Caco-2 (cell line): Measurements from ENCODE around the gene HLA-DOB. TPM values are rescaled to one million over a fixed set of nuclear protein-coding genes. Genes with fewer than 3 reads are reported as not detected.

Experiments
- BruUV-seq: library from RNA; stranded (reverse); fragments of 400-500 nt; replicated peaks from 2 replicates; lab custom pipeline; 2021; lab: Mats Ljungman, UMichigan
- CTCF ChIA-PET: fragments of 300-600 bp; sonication (Branson Sonifier 250); formaldehyde crosslinking; loops from one replicate; lab custom pipeline; 2022; ENCODE audit warnings: antibody characterized with exemption; lab: Charles Lee
- POLR2A ChIA-PET: fragments of 300-600 bp; sonication (Branson Sonifier 250); formaldehyde crosslinking; loops from one replicate; lab custom pipeline; 2022; ENCODE audit warnings: antibody characterized with exemption; lab: Charles Lee
- DNase-seq, 2 experiments: peaks; one replicate each; pipeline versions ENCODE4 v3.0.0 to v3.0.0-alpha.2; 2020 to 2022
- H3K27me3 ChIP-seq: replicated peaks from 2 replicates; pipeline ENCODE4 v1.6.0; 2011; ENCODE audit warnings: low read length; ENCODE audit not compliant: control insufficient read depth, insufficient read depth
- H3K36me3 ChIP-seq: 2 replicates; pipeline ENCODE4 v1.5.1; 2011; ENCODE audit warnings: low read length; ENCODE audit not compliant: control insufficient read depth, insufficient read depth
- H3K4me1 ChIP-seq: fragments of 250-450 bp; sonication (Bioruptor Pico); 2 replicates; pipeline ENCODE4 v1.5.1; 2020; ENCODE audit warnings: mild to moderate bottlenecking
- H3K4me3 ChIP-seq: 2 replicates; pipeline ENCODE4 v1.5.1; 2011; ENCODE audit warnings: low read depth, mild to moderate bottlenecking, control low read depth, low read length
- H3K9me3 ChIP-seq: fragments of 250-450 bp; sonication (Bioruptor Pico); 2 replicates; pipeline ENCODE4 v1.5.1; 2020; ENCODE audit warnings: mild to moderate bottlenecking, moderate library complexity
- H3K27ac Mint-ChIP-seq: one replicate; pipeline ENCODE4 v1.8.0; 2022; ENCODE audit warnings: mixed read lengths; ENCODE audit not compliant: unreplicated experiment
- H3K27me3 Mint-ChIP-seq: one replicate; pipeline ENCODE4 v1.8.0; 2022; ENCODE audit warnings: mixed read lengths; ENCODE audit not compliant: insufficient read depth, unreplicated experiment
- H3K36me3 Mint-ChIP-seq: one replicate; pipeline ENCODE4 v1.8.0; 2022; ENCODE audit warnings: mild to moderate bottlenecking, mixed read lengths; ENCODE audit not compliant: insufficient read depth, unreplicated experiment
- H3K4me1 Mint-ChIP-seq: one replicate; pipeline ENCODE4 v1.8.0; 2022; ENCODE audit warnings: low read depth, mixed read lengths; ENCODE audit not compliant: unreplicated experiment
- H3K4me3 Mint-ChIP-seq: one replicate; pipeline ENCODE4 v1.8.0; 2022; ENCODE audit warnings: mild to moderate bottlenecking, moderate library complexity, mixed read lengths; ENCODE audit not compliant: unreplicated experiment
- H3K9me3 Mint-ChIP-seq: one replicate; pipeline ENCODE4 v1.8.0; 2022; ENCODE audit warnings: mixed read lengths; ENCODE audit not compliant: unreplicated experiment
- CTCF ChIP-seq, 2 experiments: fragments of 200-600 bp in 1 of 2; IDR thresholded peaks; 1 replicate in 1 of 2; 2 replicates in 1 of 2; pipeline versions ENCODE4 v1.5.1 to v1.8.0; 2011 to 2022; ENCODE audit warnings: antibody characterized with exemption in 1 of 2, control low read depth in 1 of 2, inconsistent platforms in 1 of 2, low read depth in 1 of 2, low read length in 1 of 2, mild to moderate bottlenecking in 1 of 2, moderate library complexity in 1 of 2; ENCODE audit not compliant: insufficient read depth in 1 of 2, severe bottlenecking in 1 of 2, unreplicated experiment in 1 of 2
- intact Hi-C: fragments of 100-400 bp; cut with micrococcal nuclease; formaldehyde crosslinking; loops from one replicate; pipeline ENCODE4 v1.10.0; 2022; ENCODE audit not compliant: unreplicated experiment
- total RNA-seq: library from RNA; stranded (reverse); gene quantifications from 2 replicates; pipeline ENCODE4 v1.2.3, GENCODE V29; 2022

Gene HLA-DOB
- total RNA-seq, 1 experiment from 2014 or later: 0.61 TPM

GRCh38 chr6:32772656-32773055, 44.1 kb downstream of the HLA-DOB start:
- H3K4me3 ChIP-seq: no peak overlapping the region
- TF ChIP-seq CTCF (IDR thresholded peaks at IDR 0.05; ENCODE audit: insufficient read depth in 1 of 2, low read depth in 1 of 2, low read length in 1 of 2, severe bottlenecking in 1 of 2, unreplicated experiment in 1 of 2): no peak
- H3K36me3 ChIP-seq: no peaks in the 10 kb centered on the region
- no peak overlapping the region for H3K27ac Mint-ChIP-seq
- no peak for DNase-seq
- BruUV-seq: no TSS peak
- intact Hi-C loops: no loop called here
- H3K4me1 Mint-ChIP-seq: peaks cover 6% of the 10 kb centered on the region
- peaks cover 5% of the 10 kb centered on the region; the same call in 1 of the 2 replicates for H3K4me1 ChIP-seq
- peaks cover 17% of the 10 kb centered on the region for H3K27me3 Mint-ChIP-seq
- no peaks in the 10 kb centered on the region for H3K9me3 Mint-ChIP-seq
- H3K36me3 Mint-ChIP-seq: no peaks in the 10 kb centered on the region
- CTCF ChIA-PET: no interaction called here
- H3K4me3 Mint-ChIP-seq: no peak overlapping the region
- H3K27me3 ChIP-seq: no peaks in the 10 kb centered on the region; the same call in 1 of the 2 replicates
- POLR2A ChIA-PET: no interaction called here
- no peaks in the 10 kb centered on the region for H3K9me3 ChIP-seq

GRCh38 chr6:32764048-32764447, 52.8 kb downstream of the HLA-DOB start:
- POLR2A ChIA-PET: no interaction called here
- Mint-ChIP-seq H3K9me3 (no peaks in the 10 kb centered on the region), H3K4me1 (no peaks in the 10 kb centered on the region), H3K4me3 (no peak overlapping the region), H3K36me3 (no peaks in the 10 kb centered on the region), H3K27ac (no peak overlapping the region), H3K27me3 (peaks cover 14% of the 10 kb centered on the region)
- H3K4me1 ChIP-seq: no peaks in the 10 kb centered on the region
- no TSS peak for BruUV-seq
- intact Hi-C loops: no loop called here
- H3K9me3 ChIP-seq: no peaks in the 10 kb centered on the region
- H3K27me3 ChIP-seq: no peaks in the 10 kb centered on the region; the same call in 1 of the 2 replicates
- no peak for TF ChIP-seq CTCF (IDR thresholded peaks at IDR 0.05; ENCODE audit: insufficient read depth in 1 of 2, low read depth in 1 of 2, low read length in 1 of 2, severe bottlenecking in 1 of 2, unreplicated experiment in 1 of 2)
- no peak overlapping the region for H3K4me3 ChIP-seq
- no peak for DNase-seq
- no peaks in the 10 kb centered on the region for H3K36me3 ChIP-seq
- CTCF ChIA-PET: no interaction called here

- POLR2A ChIA-PET: interaction anchor here (0.5 kb wide), 1 partner anchor 90 kb away, joined by 3 read pairs; the partner anchor contains the start of gene TAP1
- CTCF ChIA-PET: no interaction called here
- Mint-ChIP-seq H3K9me3 (no peaks in the 10 kb centered on the region), H3K36me3 (no peaks in the 10 kb centered on the region), H3K4me3 (no peak within 1 kb of the TSS), H3K27ac (no peak within 1 kb of the TSS), H3K27me3 (peaks cover 14% of the 10 kb centered on the region), H3K4me1 (no peaks in the 10 kb centered on the region)
- no peak for DNase-seq
- TF ChIP-seq CTCF (IDR thresholded peaks at IDR 0.05; ENCODE audit: insufficient read depth in 1 of 2, low read depth in 1 of 2, low read length in 1 of 2, severe bottlenecking in 1 of 2, unreplicated experiment in 1 of 2): no peak
- Histone ChIP-seq H3K4me1 (no peaks in the 10 kb centered on the region), H3K36me3 (no peaks in the 10 kb centered on the region), H3K9me3 (no peaks in the 10 kb centered on the region), H3K27me3 (no peaks in the 10 kb centered on the region; the same call in 1 of the 2 replicates), H3K4me3 (no peak within 1 kb of the TSS)
- intact Hi-C loops: no loop called here
- BruUV-seq: no TSS peak
Observed at GRCh38 chr6:32763421-32763820, 53.4 kb downstream of the HLA-DOB start, which contains the start of gene HLA-DQB2. TSS of gene HLA-DQB2 (minus strand) at chr6:32763532. CDS start at chr6:32763470, 62 bp downstream.

Other genes with a start within 250 kb of the HLA-DOB start
- not detected in 2 replicates for gene HLA-DRB1, start 227.2 kb downstream of the HLA-DOB start, total RNA-seq
- not detected in 2 replicates for gene HLA-DQA1, start 179.6 kb downstream of the HLA-DOB start, total RNA-seq
- gene HLA-DQB1, start 150.3 kb downstream of the HLA-DOB start, total RNA-seq: not detected in 2 replicates
- gene HLA-DQA2, start 75.6 kb downstream of the HLA-DOB start, total RNA-seq: not detected in 2 replicates
- gene HLA-DQB2, start 53.5 kb downstream of the HLA-DOB start, total RNA-seq: not detected in 2 replicates
- gene TAP2, start 21.7 kb upstream of the HLA-DOB start, total RNA-seq: 10.3 and 11.9 TPM in 2 replicates
- gene PSMB8, start 27.0 kb upstream of the HLA-DOB start, total RNA-seq: 3.7 and 3.9 TPM in 2 replicates
- gene TAP1, start 36.7 kb upstream of the HLA-DOB start, total RNA-seq: 2.4 and 3.7 TPM in 2 replicates
- gene PSMB9, start 37.2 kb upstream of the HLA-DOB start, total RNA-seq: 1.3 TPM in 1 of 2 replicates, not detected in the other
- not detected in 2 replicates for gene HLA-DMB, start 124.0 kb upstream of the HLA-DOB start, total RNA-seq
- 1.6 and 2.1 TPM in 2 replicates for gene HLA-DMA, start 136.1 kb upstream of the HLA-DOB start, total RNA-seq
- gene BRD2, start 151.6 kb upstream of the HLA-DOB start, total RNA-seq: 199 and 200 TPM in 2 replicates
- not detected in 2 replicates for gene HLA-DOA, start 192.6 kb upstream of the HLA-DOB start, total RNA-seq